OCI-LY3 (cell line): ENCODE results near the gene ADISSP.

Experiments used
- EZH2phosphoT487 ChIP-seq: fragments of 200-600 bp; shearing (Covaris generic); IDR thresholded peaks from 2 replicates; pipeline ENCODE4 v1.6.1; 2018; ENCODE audit warnings: antibody characterized with exemption, mixed run types, low read depth
- TF ChIP-seq, protein P1 (sequence below): fragments of 200-600, 300-600 bp; sonication (generic); IDR thresholded peaks from 2 replicates; pipeline ENCODE4 v1.5.1; 2014; ENCODE audit warnings: antibody characterized with exemption, low read length, low read depth

DNA sequence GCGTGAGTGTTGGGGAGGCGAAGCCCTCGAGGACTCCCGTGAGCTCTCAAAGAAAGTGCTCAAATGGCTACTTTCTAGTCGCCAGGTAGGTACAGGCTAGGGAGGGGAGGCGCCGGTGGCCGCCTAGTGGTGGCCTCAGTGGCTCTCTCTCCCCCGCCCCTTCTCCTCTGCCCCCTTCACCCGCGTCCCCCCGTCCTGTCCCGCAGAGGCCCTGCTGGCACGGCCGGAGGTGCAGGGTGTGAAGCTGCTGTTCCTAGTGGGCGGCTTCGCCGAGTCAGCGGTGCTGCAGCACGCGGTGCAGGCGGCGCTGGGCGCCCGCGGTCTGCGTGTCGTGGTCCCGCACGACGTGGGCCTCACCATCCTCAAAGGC, 16.3 kb downstream of the ADISSP start:
- TF ChIP-seq, protein P1, sequence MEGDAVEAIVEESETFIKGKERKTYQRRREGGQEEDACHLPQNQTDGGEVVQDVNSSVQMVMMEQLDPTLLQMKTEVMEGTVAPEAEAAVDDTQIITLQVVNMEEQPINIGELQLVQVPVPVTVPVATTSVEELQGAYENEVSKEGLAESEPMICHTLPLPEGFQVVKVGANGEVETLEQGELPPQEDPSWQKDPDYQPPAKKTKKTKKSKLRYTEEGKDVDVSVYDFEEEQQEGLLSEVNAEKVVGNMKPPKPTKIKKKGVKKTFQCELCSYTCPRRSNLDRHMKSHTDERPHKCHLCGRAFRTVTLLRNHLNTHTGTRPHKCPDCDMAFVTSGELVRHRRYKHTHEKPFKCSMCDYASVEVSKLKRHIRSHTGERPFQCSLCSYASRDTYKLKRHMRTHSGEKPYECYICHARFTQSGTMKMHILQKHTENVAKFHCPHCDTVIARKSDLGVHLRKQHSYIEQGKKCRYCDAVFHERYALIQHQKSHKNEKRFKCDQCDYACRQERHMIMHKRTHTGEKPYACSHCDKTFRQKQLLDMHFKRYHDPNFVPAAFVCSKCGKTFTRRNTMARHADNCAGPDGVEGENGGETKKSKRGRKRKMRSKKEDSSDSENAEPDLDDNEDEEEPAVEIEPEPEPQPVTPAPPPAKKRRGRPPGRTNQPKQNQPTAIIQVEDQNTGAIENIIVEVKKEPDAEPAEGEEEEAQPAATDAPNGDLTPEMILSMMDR, result no peak
- TF ChIP-seq EZH2phosphoT487, result no peak
